HUDEP-2 (cell line): Measurements from ENCODE around the gene REM1.
"Not testable (repeated sequence)": the region's sequence is repeated elsewhere in the genome, so short reads cannot be mapped to it uniquely, and the experiment has no call there.

Experiments used
- DNase-seq, 76 experiments: peaks; one replicate each; lab custom pipeline; 2025; ENCODE audit not compliant: unreplicated experiment in 76 of 76; lab: John Stamatoyannopoulos, UW

The REM1 gene

DNA sequence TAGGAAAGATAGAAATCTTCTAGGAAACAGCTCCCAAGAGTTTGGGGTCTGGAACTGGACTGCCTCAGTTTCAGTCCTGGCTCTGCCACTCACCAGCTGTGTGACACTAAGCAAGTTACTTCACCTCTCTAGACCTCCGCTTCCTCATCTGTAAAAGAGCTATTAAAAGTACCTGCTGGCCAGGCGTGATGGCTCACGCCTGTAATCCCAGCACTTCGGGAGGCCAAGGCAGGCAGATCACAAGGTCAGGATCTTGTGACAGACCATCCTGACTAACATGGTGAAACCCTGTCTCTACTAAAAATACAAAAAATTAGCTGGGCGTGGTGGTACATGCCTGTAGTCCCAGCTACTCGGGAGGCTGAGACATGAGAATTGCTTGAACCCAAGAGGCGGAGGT lies 46.2 kb downstream of the REM1 start:
- not testable (repeated sequence) for DNase-seq

DNA sequence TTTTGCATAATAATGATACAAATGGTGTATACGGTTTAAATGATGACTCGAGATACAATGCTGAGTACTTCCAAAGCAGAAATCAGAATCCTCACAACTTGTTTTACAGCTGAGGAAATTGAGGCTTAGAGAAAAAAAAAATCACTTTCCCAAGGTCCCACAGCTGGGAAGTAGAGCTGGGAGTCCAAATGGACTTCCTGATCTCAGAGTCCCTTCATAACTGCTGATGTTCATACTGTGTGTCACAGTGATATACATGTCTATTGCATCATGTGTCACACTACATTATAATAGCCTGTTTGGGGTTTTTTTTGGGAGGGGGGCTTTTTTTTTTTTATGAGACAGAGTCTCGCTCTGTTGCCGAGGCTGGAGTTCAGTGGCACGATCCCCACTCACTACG lies 47.6 kb downstream of the REM1 start:
- DNase-seq = no peak

DNA sequence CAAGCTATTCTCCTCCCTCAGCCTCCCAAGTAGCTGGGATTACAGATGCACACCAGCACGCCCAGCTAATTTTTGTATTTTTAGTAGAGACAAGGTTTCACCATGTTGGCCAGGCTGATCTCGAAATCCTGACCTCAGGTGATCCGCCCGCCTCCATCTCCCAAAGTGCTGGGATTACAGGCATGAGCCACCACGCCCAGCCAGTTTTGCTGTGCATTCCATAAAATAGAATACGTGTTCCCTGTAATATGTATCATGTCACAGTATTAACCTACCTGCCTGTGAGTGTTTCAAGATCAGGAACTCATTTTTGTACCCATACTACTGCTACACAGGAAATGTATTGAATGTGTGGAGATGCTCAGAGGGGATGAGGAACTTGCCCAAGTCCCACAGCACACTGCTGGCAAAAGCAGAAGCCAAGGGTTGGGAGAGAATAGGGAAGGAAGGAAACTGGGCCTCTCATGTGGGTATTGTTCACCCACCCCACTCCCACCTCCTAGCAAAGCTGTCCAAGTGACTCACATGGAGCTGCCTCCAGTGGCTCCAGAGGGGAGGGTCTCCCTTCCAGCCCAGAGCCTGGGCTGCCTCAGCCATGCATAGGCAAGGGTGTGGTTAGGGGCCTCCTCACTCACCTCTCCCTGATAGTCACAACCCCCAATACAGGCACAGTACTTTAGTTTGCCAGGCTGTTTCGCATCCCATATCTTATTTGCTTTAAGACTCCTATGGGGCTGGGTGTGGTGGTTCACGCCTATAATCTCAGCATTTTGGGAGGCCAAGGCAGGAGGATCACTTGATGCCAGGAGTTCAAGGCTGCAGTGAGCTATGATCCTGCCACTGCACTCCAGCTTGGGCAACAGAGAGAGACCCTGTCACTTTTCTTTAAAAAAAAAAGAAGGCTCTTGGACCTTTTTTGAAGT lies 48.5 kb downstream of the REM1 start:
- no peak for DNase-seq

DNA sequence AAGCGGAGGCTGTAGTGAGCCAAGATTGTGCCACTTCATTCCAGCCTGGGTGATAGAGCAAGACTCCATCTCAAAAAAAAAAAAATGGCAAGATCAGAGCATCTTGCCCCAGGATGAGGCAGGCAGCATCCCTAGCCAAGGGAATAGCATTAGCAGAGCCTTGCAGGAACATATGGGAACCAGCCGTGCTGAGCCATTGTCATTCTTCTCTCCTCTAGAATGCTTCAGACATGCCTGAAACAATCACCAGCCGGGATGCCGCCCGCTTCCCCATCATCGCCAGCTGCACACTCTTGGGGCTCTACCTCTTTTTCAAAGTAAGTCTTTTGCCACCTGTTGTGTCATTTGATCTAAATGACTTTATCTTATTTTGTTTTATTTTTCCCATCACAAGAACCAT lies 52.2 kb downstream of the REM1 start:
- DNase-seq = no peak
